ENCODE results near the gene ALDH1L1. TPM values are rescaled to one million over a fixed set of nuclear protein-coding genes. Genes with fewer than 3 reads are reported as not detected.

ALDH1L1 gene
- total and polyA plus RNA-seq, 2 experiments from 2014 or later, result 1.0 to 1.3 TPM

- Histone ChIP-seq H3K4me2 (no peak overlapping the region), H3K9me2 (ENCODE audit: insufficient read depth) (no peaks in the 10 kb centered on the region), H2AFZ (no peak overlapping the region), H3K36me3 (ENCODE audit: insufficient read depth) (no peaks in the 10 kb centered on the region), H3K27me3 (ENCODE audit: insufficient read depth) (no peaks in the 10 kb centered on the region), H3K27ac (ENCODE audit: low read depth) (no peak overlapping the region), H3K79me2 (replicated peaks; ENCODE audit: insufficient read depth) (no peaks in the 10 kb centered on the region), H4K20me1 (replicated peaks; ENCODE audit: insufficient read depth) (no peaks in the 10 kb centered on the region), H3F3A (replicated peaks; ENCODE audit: low read depth) (no peaks in the 10 kb centered on the region), H3K4me3 (no peak overlapping the region), H3K4me1 (ENCODE audit: insufficient read depth) (no peaks in the 10 kb centered on the region; the same call in 1 of the 2 replicates)
- H3K4me1 Mint-ChIP-seq, result peaks cover 25% of the 10 kb centered on the region
- H3K36me3 Mint-ChIP-seq (ENCODE audit: low read depth), result no peaks in the 10 kb centered on the region
- H3K27ac Mint-ChIP-seq, result no peak overlapping the region
- peaks cover 17% of the 10 kb centered on the region for H3K27me3 Mint-ChIP-seq (ENCODE audit: insufficient read depth, low read depth, poor library complexity)
- TF ChIP-seq EZH2phosphoT487 (IDR thresholded peaks at IDR 0.05; ENCODE audit: unreplicated experiment) (no peak), CTCF (conservative IDR thresholded peaks at IDR 0.05; ENCODE audit: low read depth in 2 of 2) (no peak), POLR2AphosphoS5 (IDR thresholded peaks at IDR 0.05; ENCODE audit: low read depth) (no peak), ZNF114 (CRISPR knock-in tag; IDR thresholded peaks at IDR 0.05) (no peak), JUNB (IDR thresholded peaks at IDR 0.05; ENCODE audit: unreplicated experiment) (no peak), STAT1 (IDR thresholded peaks at IDR 0.05; ENCODE audit: unreplicated experiment) (no peak), NANOG (IDR thresholded peaks at IDR 0.05; ENCODE audit: borderline replicate concordance) (no peak), ZNF462 (CRISPR knock-in tag; IDR thresholded peaks at IDR 0.05) (no peak), CREB1 (CRISPR knock-in tag; IDR thresholded peaks at IDR 0.05; ENCODE audit: low read depth) (no peak), REST (IDR thresholded peaks at IDR 0.05; ENCODE audit: unreplicated experiment) (no peak), ETS1 (IDR thresholded peaks at IDR 0.05) (no peak), ZNF331 (CRISPR knock-in tag; IDR thresholded peaks at IDR 0.05; ENCODE audit: low read depth) (no peak), EZH2 (IDR thresholded peaks at IDR 0.05; ENCODE audit: low read depth, unreplicated experiment) (no peak)
- no peak overlapping the region for H3K4me3 Mint-ChIP-seq
- DNase-seq (ENCODE audit: low spot score) (no peak), ATAC-seq (no peak)
- no peaks in the 10 kb centered on the region for H3K9me3 Mint-ChIP-seq
Measured at GRCh38 chr3:126127904-126128303, 52.5 kb downstream of the ALDH1L1 start.
